GM12864 (cell line): ENCODE data around the gene GNG2.

Source experiments
- DNase-seq: peaks from one replicate; pipeline ENCODE4 v3.0.0-alpha.2; 2011; ENCODE audit warnings: low read depth
- H3K4me3 ChIP-seq: 2 replicates; pipeline ENCODE4 v1.5.1; 2011; ENCODE audit warnings: mild to moderate bottlenecking, low read depth, low read length, control low read depth
- CTCF ChIP-seq: IDR thresholded peaks from 2 replicates; pipeline ENCODE4 v1.5.1; 2011; ENCODE audit warnings: low read depth, mild to moderate bottlenecking, moderate library complexity, low read length, control low read depth, inconsistent platforms; ENCODE audit errors: missing control alignments

Gene GNG2

GRCh38 chr14:51922624-51923023 is 62.2 kb downstream of the GNG2 start:
- no peak for DNase-seq
- TF ChIP-seq CTCF = no peak
- no peak overlapping the region for H3K4me3 ChIP-seq

GRCh38 chr14:51924600-51924999 is 64.2 kb downstream of the GNG2 start:
- no peak for TF ChIP-seq CTCF
- H3K4me3 ChIP-seq = no peak overlapping the region
- DNase-seq = no peak

GRCh38 chr14:51925980-51926379 is 65.6 kb downstream of the GNG2 start:
- H3K4me3 ChIP-seq = no peak overlapping the region
- DNase-seq = no peak
- no peak for TF ChIP-seq CTCF

- TF ChIP-seq CTCF = no peak
- no peak for DNase-seq
- H3K4me3 ChIP-seq = no peak overlapping the region
Observed at GRCh38 chr14:51926449-51926848, 66.0 kb downstream of the GNG2 start.

GRCh38 chr14:51928568-51928967 is 68.2 kb downstream of the GNG2 start:
- H3K4me3 ChIP-seq = no peak overlapping the region
- TF ChIP-seq CTCF = no peak
- no peak for DNase-seq

- DNase-seq = no peak
- H3K4me3 ChIP-seq = no peak overlapping the region
- no peak for TF ChIP-seq CTCF
Observed at GRCh38 chr14:51929166-51929565, 68.8 kb downstream of the GNG2 start.

- no peak for DNase-seq
- H3K4me3 ChIP-seq = no peak overlapping the region
- TF ChIP-seq CTCF = no peak
Observed at GRCh38 chr14:51929910-51930682, 69.7 kb downstream of the GNG2 start.
